H1 (cell line): Measurements from ENCODE around the gene DCANP1. TPM values are rescaled to one million over a fixed set of nuclear protein-coding genes. Genes with fewer than 3 reads are reported as not detected.

Experiments
- CTCF ChIA-PET: fragments of 300-600 bp; sonication (Branson Sonifier 250); formaldehyde crosslinking; loops from one replicate; lab custom pipeline; 2021; ENCODE audit not compliant: partially characterized antibody; lab: Charles Lee
- POLR2A ChIA-PET: fragments of 300-600 bp; sonication (Branson Sonifier 250); formaldehyde crosslinking; loops from one replicate; lab custom pipeline; 2021; ENCODE audit warnings: inconsistent platforms; ENCODE audit not compliant: partially characterized antibody; lab: Charles Lee
- DNase-seq, 2 experiments: peaks; one replicate each; pipeline versions ENCODE4 v3.0.0 to v3.0.0-alpha.2; 2010 to 2022; ENCODE audit warnings: low spot score in 2 of 2, low read depth in 1 of 2, mixed read lengths in 1 of 2
- FAIRE-seq: peaks from 2 replicates; lab custom pipeline; 2011; peaks lifted over from hg19 to GRCh38; lab: Jason Lieb, UNC
- H2AFZ ChIP-seq: 2 replicates; pipeline ENCODE4 v1.8.1; 2012; ENCODE audit warnings: low read length, inconsistent platforms
- H2AK5ac ChIP-seq: 2 replicates; pipeline ENCODE4 v1.6.1; 2013; ENCODE audit warnings: low read depth, low read length
- H2BK120ac ChIP-seq: replicated peaks from 2 replicates; pipeline ENCODE3; 2013; ENCODE audit warnings: low read depth, low read length, inconsistent platforms
- H2BK12ac ChIP-seq: 2 replicates; pipeline ENCODE4 v1.6.1; 2013; ENCODE audit warnings: low read depth, low read length
- H2BK15ac ChIP-seq: 2 replicates; pipeline ENCODE4 v1.6.1; 2013; ENCODE audit warnings: low read length
- H2BK20ac ChIP-seq: 2 replicates; pipeline ENCODE4 v1.6.1; 2013; ENCODE audit warnings: low read length
- H2BK5ac ChIP-seq: 2 replicates; pipeline ENCODE4 v1.6.1; 2013; ENCODE audit warnings: low read depth, low read length
- H3K14ac ChIP-seq: 2 replicates; pipeline ENCODE4 v1.6.1; 2013; ENCODE audit warnings: inconsistent platforms; ENCODE audit not compliant: insufficient read length
- H3K18ac ChIP-seq: 2 replicates; pipeline ENCODE4 v1.6.1; 2013; ENCODE audit warnings: low read length; ENCODE audit errors: extremely low read depth
- H3K23ac ChIP-seq: 2 replicates; pipeline ENCODE4 v1.6.1; 2013; ENCODE audit warnings: inconsistent platforms; ENCODE audit not compliant: insufficient read length
- H3K23me2 ChIP-seq: 2 replicates; pipeline ENCODE4 v1.6.1; 2013; ENCODE audit warnings: low read depth, low read length
- H3K27ac ChIP-seq: 2 replicates; pipeline ENCODE4 v1.6.1; 2011; ENCODE audit warnings: low read depth, low read length, inconsistent platforms
- H3K27me3 ChIP-seq, 4 experiments: replicated peaks in 1 of 4; 1 replicate in 1 of 4; 2 replicates in 3 of 4; pipeline versions ENCODE4 v1.6.1 to v1.8.1; 2011 to 2013; ENCODE audit warnings: low read length in 3 of 4, mild to moderate bottlenecking in 3 of 4, inconsistent platforms in 2 of 4, mixed read lengths in 2 of 4, moderate library complexity in 1 of 4; ENCODE audit not compliant: control insufficient read depth in 3 of 4, insufficient read depth in 3 of 4; ENCODE audit errors: extremely low read depth in 1 of 4
- H3K36me3 ChIP-seq, 4 experiments: 2 replicates each; pipeline versions ENCODE4 v1.6.1 to v1.8.1; 2011 to 2013; ENCODE audit warnings: mild to moderate bottlenecking in 4 of 4, low read length in 3 of 4, moderate library complexity in 2 of 4, control low read depth in 1 of 4, inconsistent platforms in 1 of 4; ENCODE audit not compliant: insufficient read depth in 4 of 4, control insufficient read depth in 2 of 4
- H3K4ac ChIP-seq: replicated peaks from 2 replicates; pipeline ENCODE3; 2013; ENCODE audit warnings: low read length, low read depth, mixed read lengths, inconsistent platforms; ENCODE audit not compliant: insufficient read length
- H3K4me1 ChIP-seq, 4 experiments: replicated peaks in 1 of 4; 1 replicate in 1 of 4; 2 replicates in 3 of 4; pipeline versions ENCODE4 v1.6.1 to v1.8.1; 2011 to 2013; ENCODE audit warnings: low read length in 3 of 4, inconsistent platforms in 2 of 4, mixed read lengths in 1 of 4; ENCODE audit not compliant: insufficient read depth in 4 of 4, control insufficient read depth in 3 of 4
- H3K4me2 ChIP-seq, 2 experiments: 2 replicates each; pipeline versions ENCODE4 v1.6.1 to v1.8.1; 2011 to 2013; ENCODE audit warnings: low read depth in 2 of 2, low read length in 2 of 2, control low read depth in 1 of 2, inconsistent platforms in 1 of 2, mild to moderate bottlenecking in 1 of 2; ENCODE audit not compliant: insufficient read depth in 1 of 2
- H3K4me3 ChIP-seq, 4 experiments: fragments of 200-600, 300-600 bp in 1 of 4; sonication (generic), shearing (Covaris generic), sonication (Bioruptor Twin) in 1 of 4; 2 replicates each; pipeline versions ENCODE4 v1.5.1 to v1.8.1; 2011 to 2016; ENCODE audit warnings: low read length in 4 of 4, low read depth in 3 of 4, control low read depth in 2 of 4, inconsistent platforms in 2 of 4, mild to moderate bottlenecking in 2 of 4, mixed read lengths in 1 of 4, moderate library complexity in 1 of 4; ENCODE audit not compliant: insufficient read depth in 2 of 4; ENCODE audit errors: extremely low read depth in 1 of 4
- H3K56ac ChIP-seq: replicated peaks from 2 replicates; pipeline ENCODE3; 2013; ENCODE audit warnings: low read depth, mild to moderate bottlenecking, mixed read lengths, low read length, inconsistent platforms; ENCODE audit not compliant: insufficient read length
- H3K79me1 ChIP-seq: 2 replicates; pipeline ENCODE4 v1.6.1; 2013; ENCODE audit warnings: low read depth, low read length, control low read depth
- H3K79me2 ChIP-seq, 2 experiments: 2 replicates each; pipeline versions ENCODE4 v1.6.1 to v1.8.1; 2012 to 2013; ENCODE audit warnings: low read length in 2 of 2, mild to moderate bottlenecking in 2 of 2, inconsistent platforms in 1 of 2; ENCODE audit not compliant: insufficient read depth in 2 of 2, control insufficient read depth in 1 of 2
- H3K9ac ChIP-seq, 4 experiments: replicated peaks in 1 of 4; 1 replicate in 1 of 4; 2 replicates in 3 of 4; pipeline versions ENCODE4 v1.6.1 to v1.8.1; 2011 to 2013; ENCODE audit warnings: low read depth in 3 of 4, low read length in 3 of 4, control low read depth in 2 of 4, mild to moderate bottlenecking in 2 of 4, moderate library complexity in 2 of 4, inconsistent platforms in 1 of 4; ENCODE audit errors: extremely low read depth in 1 of 4
- H3K9me3 ChIP-seq, 2 experiments: 2 replicates each; pipeline versions ENCODE4 v1.6.1 to v1.8.1; 2012 to 2013; ENCODE audit warnings: mild to moderate bottlenecking in 2 of 2, moderate library complexity in 2 of 2, control low read depth in 1 of 2, inconsistent platforms in 1 of 2, low read depth in 1 of 2, low read length in 1 of 2, mixed read lengths in 1 of 2; ENCODE audit not compliant: insufficient read depth in 2 of 2
- H4K20me1 ChIP-seq, 2 experiments: replicated peaks in 1 of 2; 2 replicates each; pipeline versions ENCODE3 to v1.8.1; 2011 to 2013; ENCODE audit warnings: inconsistent platforms in 2 of 2, low read length in 2 of 2, mild to moderate bottlenecking in 1 of 2; ENCODE audit not compliant: insufficient read depth in 2 of 2, control insufficient read depth in 1 of 2
- H4K5ac ChIP-seq: 2 replicates; pipeline ENCODE4 v1.6.1; 2013; ENCODE audit warnings: low read length, low read depth, mixed read lengths, inconsistent platforms; ENCODE audit not compliant: insufficient read length
- H4K8ac ChIP-seq: 2 replicates; pipeline ENCODE4 v1.8.0; 2013; ENCODE audit warnings: mild to moderate bottlenecking, moderate library complexity, low read length, inconsistent platforms; ENCODE audit not compliant: insufficient read depth; ENCODE audit errors: extremely low read depth
- H4K91ac ChIP-seq: replicated peaks from 2 replicates; pipeline ENCODE3; 2013; ENCODE audit warnings: low read length, mixed read lengths, inconsistent platforms; ENCODE audit not compliant: insufficient read length
- EZH2 ChIP-seq: fragments of 200-600 bp; sonication (generic); IDR thresholded peaks from 2 replicates; pipeline ENCODE4 v1.7.1; 2012; ENCODE audit warnings: low read depth, mild to moderate bottlenecking, moderate library complexity, low read length, inconsistent platforms; ENCODE audit not compliant: severe bottlenecking
- WGBS, 2 experiments: shearing (Covaris generic) in 1 of 2; methylation state at CpG; one replicate each; pipeline versions ENCODE4 v1.1.6 to v1.1.7; 2013 to 2015; ENCODE audit warnings: low lambda C conversion rate in 2 of 2, mixed read lengths in 2 of 2, inconsistent platforms in 1 of 2, low coverage in 1 of 2, missing lambda C conversion rate in 1 of 2; ENCODE audit not compliant: insufficient replicate concordance in 2 of 2, insufficient coverage in 1 of 2, insufficient read length in 1 of 2; ENCODE audit errors: extremely low coverage in 1 of 2, missing lambda C conversion rate in 1 of 2; 5-methylcytosine and 5-hydroxymethylcytosine counted together
- polyA plus RNA-seq, 7 experiments: library from polyadenylated mRNA; depleted of rRNA in 3 of 7; stranded (reverse) in 5 of 7; unstranded in 2 of 7; fragments of >200 nt in 5 of 7; fragments of 200-250 nt in 2 of 7; gene quantifications; 1 replicate in 5 of 7; 2 replicates in 1 of 7; 4 replicates in 1 of 7; pipeline versions ENCODE4 v1.2.1 to v1.2.3, GENCODE V29; 2011 to 2013; ENCODE audit warnings: missing spikeins in 2 of 7, mixed read lengths in 2 of 7
- total RNA-seq: library from RNA; stranded (reverse); fragmentation: NEBNext Ultra II Directional; extraction: Animal tissue kit (Norgen Biotek cat#: 25700); gene quantifications from 2 replicates; pipeline ENCODE4 v1.2.1, GENCODE V29; 2021
- TF ChIP-seq, protein P1 (sequence below), 3 experiments: IDR thresholded peaks; 1 replicate in 2 of 3; 2 replicates in 1 of 3; pipeline versions ENCODE4 v1.5.1 to v1.6.1; 2011; ENCODE audit warnings: low read length in 3 of 3, mild to moderate bottlenecking in 3 of 3, inconsistent platforms in 2 of 3, low read depth in 1 of 3, moderate library complexity in 1 of 3; ENCODE audit not compliant: insufficient read depth in 1 of 3; ENCODE audit errors: control extremely low read depth in 1 of 3

Gene DCANP1
- total and polyA plus RNA-seq, 2 of the 8 experiments (the other 6 are each of a cell fraction or from before 2014, with no cell fraction given) = not detected

DNA sequence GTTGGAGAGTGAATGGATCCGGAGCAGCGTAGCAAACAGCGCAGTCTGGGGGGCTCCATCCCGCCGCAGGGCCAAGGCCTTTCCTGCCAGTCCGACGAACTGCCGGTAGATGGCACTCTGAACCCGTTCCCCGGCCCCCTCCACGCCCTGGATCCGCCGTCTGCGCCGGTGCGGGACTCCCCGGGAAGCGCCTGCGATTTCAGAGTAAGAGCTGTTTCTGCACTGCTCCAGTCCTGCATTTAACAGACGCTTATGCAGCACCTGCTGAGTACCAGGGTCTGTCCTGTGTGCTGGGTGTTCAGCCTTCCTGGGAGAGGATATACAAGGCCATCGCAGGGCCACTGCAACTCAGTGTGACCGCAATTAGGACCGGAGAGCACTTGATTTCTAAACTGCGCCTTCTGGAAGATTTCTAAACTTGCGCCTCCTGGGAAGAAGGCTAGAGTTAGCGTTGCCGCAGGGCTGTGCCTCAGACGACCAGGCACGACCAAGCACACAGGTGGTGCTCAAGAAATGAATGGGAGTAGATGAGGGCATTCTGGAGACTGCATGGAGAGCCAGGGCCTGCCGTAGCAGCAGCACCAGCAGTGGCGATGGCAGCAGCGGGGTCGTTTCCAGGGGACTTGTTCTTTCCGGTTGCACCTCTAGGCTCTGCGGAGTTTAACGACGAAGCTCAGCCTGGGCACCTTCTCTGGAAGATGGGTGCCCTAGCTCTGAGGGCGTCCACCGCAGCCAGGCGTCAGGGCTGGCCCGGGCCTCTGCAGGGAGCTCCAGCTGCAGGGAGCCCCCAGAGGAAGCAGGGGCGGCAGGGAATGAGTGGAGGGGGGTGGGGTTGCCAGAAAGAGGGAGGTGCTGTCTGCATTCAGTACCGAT is 19.3 kb upstream of the DCANP1 start:
- POLR2A ChIA-PET = interaction anchor here (0.6 to 1.6 kb wide), 5 partner anchors 22 to 99 kb away, joined by 3 to 6 read pairs (median 3); no protein-coding TSS in a partner anchor
- Histone ChIP-seq H3K4me3 (peak overlapping the region; percentile 5 to 57 (median 30); a peak in 7 of 8 replicates), H4K5ac (no peak overlapping the region), H3K4me1 (peaks cover 0 to 15% (median 8%) of the 10 kb centered on the region in 4 experiments; a peak in 5 of 7 replicates), H3K23me2 (peaks cover 5% of the 10 kb centered on the region), H4K91ac (no peak overlapping the region), H3K23ac (no peak overlapping the region), H3K4ac (no peak overlapping the region), H2AK5ac (no peak overlapping the region), H3K18ac (peak overlapping the region; percentile 72), H4K20me1 (peaks cover 3 to 12% of the 10 kb centered on the region in 2 experiments), H4K8ac (no peak overlapping the region), H2BK120ac (no peak overlapping the region), H2BK5ac (no peak overlapping the region), H2BK20ac (no peak overlapping the region), H3K4me2 (peak overlapping the region; percentile 63 to 81), H3K27me3 (peaks cover 52 to 86% (median 68%) of the 10 kb centered on the region in 4 experiments), H3K36me3 (no peaks in the 10 kb centered on the region), H2AFZ (no peak overlapping the region), H3K56ac (no peak overlapping the region), H2BK12ac (peak overlapping the region; percentile 50; the same call in 1 of the 2 replicates), H3K27ac (no peak overlapping the region), H3K79me2 (no peaks in the 10 kb centered on the region), H3K9ac (no peak overlapping the region), H3K79me1 (no peaks in the 10 kb centered on the region; the same call in 1 of the 2 replicates), H3K14ac (no peak overlapping the region), H3K9me3 (no peaks in the 10 kb centered on the region), H2BK15ac (0 out of 2 replicates have a peak overlapping the region, but pooled peaks have one; percentile 46)
- FAIRE-seq (no peak), DNase-seq (peak in 1 of 2 experiments; percentile 93)
- CTCF ChIA-PET = interaction anchor here (0.6 to 21.6 kb wide), 42 partner anchors 10 to 1727 kb away, joined by 3 to 778 read pairs (median 4); partner anchors contain the start of genes DCANP1, NEUROG1, SLC25A48 and TIFAB
- 6% methylated on average over 43 of the region's 43 CpGs; no CpG with 5 or more reads in 1 of the 2 experiments for WGBS, 2 experiments
- TF ChIP-seq, protein P1, sequence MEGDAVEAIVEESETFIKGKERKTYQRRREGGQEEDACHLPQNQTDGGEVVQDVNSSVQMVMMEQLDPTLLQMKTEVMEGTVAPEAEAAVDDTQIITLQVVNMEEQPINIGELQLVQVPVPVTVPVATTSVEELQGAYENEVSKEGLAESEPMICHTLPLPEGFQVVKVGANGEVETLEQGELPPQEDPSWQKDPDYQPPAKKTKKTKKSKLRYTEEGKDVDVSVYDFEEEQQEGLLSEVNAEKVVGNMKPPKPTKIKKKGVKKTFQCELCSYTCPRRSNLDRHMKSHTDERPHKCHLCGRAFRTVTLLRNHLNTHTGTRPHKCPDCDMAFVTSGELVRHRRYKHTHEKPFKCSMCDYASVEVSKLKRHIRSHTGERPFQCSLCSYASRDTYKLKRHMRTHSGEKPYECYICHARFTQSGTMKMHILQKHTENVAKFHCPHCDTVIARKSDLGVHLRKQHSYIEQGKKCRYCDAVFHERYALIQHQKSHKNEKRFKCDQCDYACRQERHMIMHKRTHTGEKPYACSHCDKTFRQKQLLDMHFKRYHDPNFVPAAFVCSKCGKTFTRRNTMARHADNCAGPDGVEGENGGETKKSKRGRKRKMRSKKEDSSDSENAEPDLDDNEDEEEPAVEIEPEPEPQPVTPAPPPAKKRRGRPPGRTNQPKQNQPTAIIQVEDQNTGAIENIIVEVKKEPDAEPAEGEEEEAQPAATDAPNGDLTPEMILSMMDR (IDR thresholded peaks at IDR 0.05; ENCODE audit: control extremely low read depth in 1 of 3, insufficient read depth in 1 of 3, low read depth in 1 of 3, low read length in 3 of 3) = peak; percentile 91 to 95 (median 94)
- peak; percentile 60 for TF ChIP-seq EZH2
